Transverse colon (tissue), 4 donors: ENCODE measurements around the gene KATNIP. TPM values are rescaled to one million over a fixed set of nuclear protein-coding genes. Genes with fewer than 3 reads are reported as not detected.

ENCODE experiments used
- DNase-seq: peaks from one replicate; pipeline ENCODE4 v3.0.0-alpha.2; 2019
- H3K27ac ChIP-seq, 4 donors: fragments of 200-600 bp; sonication (generic); 2 replicates each; pipeline ENCODE4 v1.5.1; 2016 to 2018; ENCODE audit warnings: inconsistent platforms in 4 of 4
- H3K27me3 ChIP-seq: fragments of 200-600 bp; sonication (generic); 2 replicates; pipeline ENCODE4 v1.5.1; 2017; ENCODE audit warnings: inconsistent platforms
- H3K36me3 ChIP-seq, 4 donors: fragments of 200-600 bp; sonication (generic); 2 replicates each; pipeline ENCODE4 v1.5.1; 2017 to 2019; ENCODE audit warnings: inconsistent platforms in 4 of 4
- H3K4me1 ChIP-seq, 4 donors: fragments of 200-600 bp; sonication (generic); 2 replicates each; pipeline ENCODE4 v1.5.1; 2017 to 2020; ENCODE audit warnings: inconsistent platforms in 4 of 4
- H3K4me3 ChIP-seq, 4 donors: fragments of 200-600 bp; sonication (generic); 1 replicate in 1 of 4; 2 replicates in 3 of 4; pipeline versions ENCODE4 v1.5.1 to v1.6.1; 2017 to 2019; ENCODE audit warnings: inconsistent platforms in 4 of 4
- H3K9me3 ChIP-seq, 2 donors: fragments of 200-600 bp; sonication (generic); 2 replicates each; pipeline ENCODE4 v1.5.1; 2017 to 2019; ENCODE audit warnings: inconsistent platforms in 2 of 2
- CTCF ChIP-seq, 5 experiments: fragments of 200-600 bp in 3 of 5; fragments of 450-650 bp in 2 of 5; sonication (generic) in 3 of 5; IDR thresholded peaks; 1 replicate in 2 of 5; 2 replicates in 3 of 5; pipeline ENCODE4 v1.5.1; 2016 to 2017; ENCODE audit warnings: antibody characterized with exemption in 5 of 5, inconsistent platforms in 3 of 5, mild to moderate bottlenecking in 2 of 5, moderate library complexity in 1 of 5
- EP300 ChIP-seq: sonication (generic); formaldehyde crosslinking; IDR thresholded peaks from one replicate; pipeline ENCODE4 v1.6.1; 2017; ENCODE audit warnings: antibody characterized with exemption, low read depth
- POLR2A ChIP-seq: fragments of 450-650 bp; IDR thresholded peaks from one replicate; pipeline ENCODE4 v1.6.1; 2016; ENCODE audit warnings: antibody characterized with exemption, mild to moderate bottlenecking, moderate library complexity
- POLR2AphosphoS5 ChIP-seq, 3 donors: sonication (generic); formaldehyde crosslinking; IDR thresholded peaks; one replicate each; pipeline ENCODE4 v1.6.1; 2016; ENCODE audit warnings: antibody characterized with exemption in 3 of 3
- WGBS, 2 donors: methylation state at CpG; one replicate each; pipeline ENCODE4 v1.1.5; 2018; ENCODE audit warnings: low coverage in 1 of 2; 5-methylcytosine and 5-hydroxymethylcytosine counted together
- in situ Hi-C, 4 donors: fragments of 200-750 bp; cut with MboI; loops; one replicate each; pipeline versions ENCODE4 v1.15.0 to v1.15.1; 2017; ENCODE audit warnings: low sequenced_read_pairs in 3 of 4, low pct_ligation_motif_present in 1 of 4, low pct_unique_long_range_greater_than_20kb in 1 of 4
- intact Hi-C: fragments of 100-400 bp; cut with DNase I; formaldehyde crosslinking; loops from one replicate; pipeline ENCODE4 v1.15.1; 2023; ENCODE audit warnings: low total_unique reads
- total RNA-seq, 4 donors: library from RNA; depleted of rRNA; stranded (reverse); fragments of >200 nt; gene quantifications; one replicate each; pipeline ENCODE4 v1.1.0, GENCODE V29; 2016

The KATNIP gene
- total RNA-seq, 4 donors from 2014 or later, result 29.9 to 276 (median 47.0) TPM

GRCh38 chr16:27506771-27507170 lies 43.2 kb upstream of the KATNIP start:
- TF ChIP-seq CTCF (IDR thresholded peaks at IDR 0.05) (no peak), POLR2A (no peak), POLR2AphosphoS5 (IDR thresholded peaks at IDR 0.05) (no peak), EP300 (no peak)
- in situ Hi-C loops (no loop called here), intact Hi-C loops (no loop called here)
- Histone ChIP-seq H3K4me3 (no peak overlapping the region), H3K36me3 (peaks cover 0 to 89% (median 29%) of the 10 kb centered on the region in 4 donors), H3K9me3 (no peaks in the 10 kb centered on the region), H3K27me3 (no peaks in the 10 kb centered on the region), H3K4me1 (no peaks in the 10 kb centered on the region), H3K27ac (no peak overlapping the region)
- 96% methylated on average over 17 of the region's 17 CpGs; no CpG with 5 or more reads in 1 of the 2 donors for WGBS, 2 donors
- no peak for DNase-seq

GRCh38 chr16:27508476-27508875 lies 41.5 kb upstream of the KATNIP start:
- Histone ChIP-seq H3K9me3 (no peaks in the 10 kb centered on the region), H3K4me3 (no peak overlapping the region), H3K27ac (no peak overlapping the region), H3K4me1 (no peaks in the 10 kb centered on the region), H3K36me3 (peaks cover 0 to 73% (median 20%) of the 10 kb centered on the region in 4 donors), H3K27me3 (no peaks in the 10 kb centered on the region)
- DNase-seq, result no peak
- no peak for TF ChIP-seq CTCF (IDR thresholded peaks at IDR 0.05)
- no peak for TF ChIP-seq POLR2AphosphoS5 (IDR thresholded peaks at IDR 0.05)
- no peak for TF ChIP-seq EP300
- no peak for TF ChIP-seq POLR2A
- 94 to 99% methylated on average over 8 to 9 of the region's 9 CpGs for WGBS, 2 donors
- intact Hi-C loops, result no loop called here
- in situ Hi-C loops, result no loop called here

GRCh38 chr16:27511657-27512448 lies 38.1 kb upstream of the KATNIP start:
- intact Hi-C loops, result no loop called here
- no peak overlapping the region for H3K4me3 ChIP-seq
- no peaks in the 10 kb centered on the region for H3K9me3 ChIP-seq
- no peaks in the 10 kb centered on the region for H3K27me3 ChIP-seq
- TF ChIP-seq EP300 (no peak), CTCF (IDR thresholded peaks at IDR 0.05) (no peak), POLR2AphosphoS5 (IDR thresholded peaks at IDR 0.05) (no peak), POLR2A (no peak)
- no peak overlapping the region for H3K27ac ChIP-seq
- no peak for DNase-seq
- in situ Hi-C loops, result no loop called here
- peaks cover 0 to 42% (median 10%) of the 10 kb centered on the region in 4 donors for H3K36me3 ChIP-seq
- 78 to 85% methylated on average over 8 to 22 of the region's 22 CpGs for WGBS, 2 donors
- H3K4me1 ChIP-seq, result no peaks in the 10 kb centered on the region

GRCh38 chr16:27514806-27515205 lies 35.1 kb upstream of the KATNIP start:
- in situ Hi-C loops (no loop called here), intact Hi-C loops (no loop called here)
- no peak overlapping the region for H3K27ac ChIP-seq
- DNase-seq, result no peak
- no peaks in the 10 kb centered on the region for H3K27me3 ChIP-seq
- H3K36me3 ChIP-seq, result peaks cover 0 to 18% (median 3%) of the 10 kb centered on the region in 4 donors
- no peaks in the 10 kb centered on the region for H3K4me1 ChIP-seq
- WGBS, 2 donors, result 86% methylated on average over 12 of the region's 12 CpGs; no CpG with 5 or more reads in 1 of the 2 donors
- H3K9me3 ChIP-seq, result no peaks in the 10 kb centered on the region
- no peak overlapping the region for H3K4me3 ChIP-seq
- TF ChIP-seq CTCF (IDR thresholded peaks at IDR 0.05) (no peak), POLR2AphosphoS5 (IDR thresholded peaks at IDR 0.05) (no peak), EP300 (no peak), POLR2A (no peak)
